SH-SY5Y (cell line): ENCODE measurements around the gene KRT7.

Experiments used
- GATA2 ChIP-seq: IDR thresholded peaks from 2 replicates; pipeline ENCODE4 v1.6.1; 2011; ENCODE audit warnings: mild to moderate bottlenecking, low read depth, low read length
- GATA3 ChIP-seq: IDR thresholded peaks from 2 replicates; pipeline ENCODE4 v1.6.1; 2011; ENCODE audit warnings: low read depth, mild to moderate bottlenecking, low read length, moderate library complexity

DNA sequence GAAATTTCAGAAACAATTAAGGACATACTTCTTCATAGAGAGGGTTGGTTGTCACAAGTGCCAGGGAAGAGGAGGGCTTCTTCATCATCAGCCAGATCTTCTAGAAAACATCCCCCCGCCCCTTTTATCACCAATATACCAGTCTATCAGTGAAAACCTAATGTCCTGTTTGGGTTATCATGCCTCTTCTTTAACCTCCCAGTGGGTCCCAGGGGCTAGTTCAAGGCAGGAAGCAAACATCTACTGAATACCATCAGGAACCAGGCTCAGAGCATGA is 28.1 kb downstream of the KRT7 start:
- TF ChIP-seq GATA2 (no peak), GATA3 (no peak)
